Liver (tissue), 9 donors: ENCODE measurements around the gene DMWD. TPM values are rescaled to one million over a fixed set of nuclear protein-coding genes. Genes with fewer than 3 reads are reported as not detected.

Experiments
- DNase-seq: peaks from one replicate; pipeline ENCODE4 v3.0.0-alpha.2; 2017; ENCODE audit warnings: low spot score
- H3K27ac ChIP-seq, 2 donors: one replicate each; pipeline ENCODE4 v1.7.0; 2013; ENCODE audit warnings: inconsistent platforms in 2 of 2, low read length in 2 of 2, control low read depth in 1 of 2, low read depth in 1 of 2, mild to moderate bottlenecking in 1 of 2
- H3K27me3 ChIP-seq, 4 donors: one replicate each; pipeline versions ENCODE4 v1.6.1 to v1.7.0; 2013; ENCODE audit warnings: low read length in 3 of 4, inconsistent platforms in 1 of 4, mild to moderate bottlenecking in 1 of 4, moderate library complexity in 1 of 4; ENCODE audit not compliant: control insufficient read depth in 4 of 4, insufficient read depth in 4 of 4
- H3K36me3 ChIP-seq, 4 donors: one replicate each; pipeline versions ENCODE4 v1.6.1 to v1.7.0; 2013; ENCODE audit warnings: low read length in 3 of 4, mild to moderate bottlenecking in 3 of 4, low read depth in 1 of 4, moderate library complexity in 1 of 4; ENCODE audit not compliant: control insufficient read depth in 4 of 4, insufficient read depth in 3 of 4
- H3K4me1 ChIP-seq, 4 donors: one replicate each; pipeline versions ENCODE4 v1.6.1 to v1.7.0; 2013; ENCODE audit warnings: low read length in 3 of 4, mild to moderate bottlenecking in 3 of 4, moderate library complexity in 1 of 4; ENCODE audit not compliant: control insufficient read depth in 4 of 4, insufficient read depth in 4 of 4
- H3K4me3 ChIP-seq, 3 donors: one replicate each; pipeline versions ENCODE4 v1.6.1 to v1.7.0; 2013; ENCODE audit warnings: low read length in 3 of 3, control low read depth in 1 of 3, low read depth in 1 of 3, mild to moderate bottlenecking in 1 of 3
- H3K9ac ChIP-seq, 2 donors: one replicate each; pipeline ENCODE4 v1.7.0; 2013; ENCODE audit warnings: low read length in 2 of 2, mild to moderate bottlenecking in 2 of 2, moderate library complexity in 2 of 2, control low read depth in 1 of 2, low read depth in 1 of 2
- H3K9me3 ChIP-seq, 4 donors: one replicate each; pipeline versions ENCODE4 v1.6.1 to v1.7.0; 2013; ENCODE audit warnings: low read length in 3 of 4; ENCODE audit not compliant: control insufficient read depth in 4 of 4
- CTCF ChIP-seq: fragments of 150-350 bp; IDR thresholded peaks from 2 replicates; pipeline ENCODE4 v1.5.1; 2017; ENCODE audit warnings: improper control_type of control experiment, low read depth, low read length; ENCODE audit not compliant: missing input control
- FOXA1 ChIP-seq: IDR thresholded peaks from 2 replicates; pipeline ENCODE4 v1.6.1; 2016; ENCODE audit warnings: antibody characterized with exemption
- FOXA2 ChIP-seq: IDR thresholded peaks from 2 replicates; pipeline ENCODE4 v1.6.1; 2016; ENCODE audit warnings: antibody characterized with exemption
- HNF4A ChIP-seq, 2 donors: conservative IDR thresholded peaks; 2 replicates each; pipeline ENCODE4 v1.6.1; 2016; ENCODE audit warnings: antibody characterized with exemption in 2 of 2, mild to moderate bottlenecking in 2 of 2
- HNF4G ChIP-seq: IDR thresholded peaks from 2 replicates; pipeline ENCODE4 v1.6.1; 2016; ENCODE audit warnings: antibody characterized with exemption
- MAX ChIP-seq: IDR thresholded peaks from 2 replicates; pipeline ENCODE4 v1.6.1; 2016; ENCODE audit warnings: antibody characterized with exemption
- NR2F2 ChIP-seq: IDR thresholded peaks from 2 replicates; pipeline ENCODE4 v1.6.1; 2016; ENCODE audit warnings: antibody characterized with exemption
- RAD21 ChIP-seq, 2 donors: IDR thresholded peaks; 2 replicates each; pipeline ENCODE4 v1.6.1; 2016; ENCODE audit warnings: antibody characterized with exemption in 2 of 2, mild to moderate bottlenecking in 2 of 2
- REST ChIP-seq: IDR thresholded peaks from 2 replicates; pipeline ENCODE4 v1.6.1; 2016; ENCODE audit warnings: antibody characterized with exemption, mild to moderate bottlenecking
- RXRA ChIP-seq, 2 donors: IDR thresholded peaks; 2 replicates each; pipeline ENCODE4 v1.6.1; 2017 to 2018; ENCODE audit warnings: antibody characterized with exemption in 2 of 2, mild to moderate bottlenecking in 1 of 2
- SP1 ChIP-seq: IDR thresholded peaks from 2 replicates; pipeline ENCODE4 v1.6.1; 2018; ENCODE audit warnings: antibody characterized with exemption, mild to moderate bottlenecking
- TAF1 ChIP-seq: conservative IDR thresholded peaks from 2 replicates; pipeline ENCODE4 v1.6.1; 2016; ENCODE audit warnings: antibody characterized with exemption, mild to moderate bottlenecking
- YY1 ChIP-seq: IDR thresholded peaks from 2 replicates; pipeline ENCODE4 v1.6.1; 2016; ENCODE audit warnings: antibody characterized with exemption, mild to moderate bottlenecking
- WGBS: extraction: QIAGEN DNeasy Blood & Tissue Kit; methylation state at CpG from one replicate; pipeline ENCODE4 v1.1.7; 2013; 5-methylcytosine and 5-hydroxymethylcytosine counted together
- polyA plus RNA-seq, 2 donors: library from polyadenylated mRNA; stranded (reverse) in 1 of 2; unstranded in 1 of 2; fragments of 200-250 nt in 1 of 2; fragments of >200 nt in 1 of 2; fragmentation: Nextera tagmentation in 1 of 2; extraction: Ambion mirVana in 1 of 2; gene quantifications; one replicate each; pipeline versions ENCODE4 v1.2.1 to v1.2.3, GENCODE V29; 2013 to 2015
- total RNA-seq, 2 donors: library from RNA; depleted of rRNA; stranded (reverse); fragments of >200 nt; gene quantifications; one replicate each; pipeline ENCODE4 v1.2.3, GENCODE V29; 2014
- donor health status: healthy.
- donor health status: healthy.
- donor health status: healthy.
- donor health status: healthy.
- donor health status: healthy.

The DMWD gene
- total and polyA plus RNA-seq, 4 donors: 3.7 to 14.6 (median 8.9) TPM

GRCh38 chr19:45817010-45817724 lies 24.5 kb upstream of the DMWD start:
- TF ChIP-seq CTCF (peak; percentile 98), RAD21 (IDR thresholded peaks at IDR 0.05) (peak; percentile 88 to 90), RXRA (IDR thresholded peaks at IDR 0.05) (peak in 1 of 2 donors; percentile 50), NR2F2 (peak; percentile 59), MAX (no peak)
- Histone ChIP-seq H3K9me3 (no peaks in the 10 kb centered on the region), H3K9ac (no peak overlapping the region), H3K4me3 (no peak overlapping the region), H3K4me1 (peaks cover 0 to 7% (median 0%) of the 10 kb centered on the region in 4 donors), H3K36me3 (peaks cover 3 to 28% (median 8%) of the 10 kb centered on the region in 4 donors), H3K27me3 (no peaks in the 10 kb centered on the region), H3K27ac (no peak overlapping the region)
- 22% methylated on average over 24 of the region's 24 CpGs for WGBS
- peak; percentile 97 for DNase-seq

GRCh38 chr19:45816236-45817009 lies 23.8 kb upstream of the DMWD start:
- DNase-seq: no peak
- H3K9me3 ChIP-seq: no peaks in the 10 kb centered on the region
- 80% methylated on average over 18 of the region's 18 CpGs for WGBS
- TF ChIP-seq FOXA2 (no peak), NR2F2 (no peak), HNF4A (conservative IDR thresholded peaks at IDR 0.05) (no peak), YY1 (no peak), SP1 (no peak), TAF1 (no peak), HNF4G (no peak), RAD21 (IDR thresholded peaks at IDR 0.05) (no peak), FOXA1 (no peak), RXRA (IDR thresholded peaks at IDR 0.05) (no peak), MAX (no peak), REST (no peak)
- H3K4me3 ChIP-seq: no peak overlapping the region
- peaks cover 0 to 7% (median 0%) of the 10 kb centered on the region in 4 donors for H3K4me1 ChIP-seq
- H3K9ac ChIP-seq: no peak overlapping the region
- no peaks in the 10 kb centered on the region for H3K27me3 ChIP-seq
- H3K27ac ChIP-seq: no peak overlapping the region
- peaks cover 3 to 23% (median 7%) of the 10 kb centered on the region in 4 donors for H3K36me3 ChIP-seq
